ENCODE results near the gene TACR2.
A peak's percentile ranks its signal among the peaks of the same experiment; 100 is the strongest.
"Not testable (repeated sequence)": the region's sequence is repeated elsewhere in the genome, so short reads cannot be mapped to it uniquely, and the experiment has no call there.

TACR2 gene

DNA sequence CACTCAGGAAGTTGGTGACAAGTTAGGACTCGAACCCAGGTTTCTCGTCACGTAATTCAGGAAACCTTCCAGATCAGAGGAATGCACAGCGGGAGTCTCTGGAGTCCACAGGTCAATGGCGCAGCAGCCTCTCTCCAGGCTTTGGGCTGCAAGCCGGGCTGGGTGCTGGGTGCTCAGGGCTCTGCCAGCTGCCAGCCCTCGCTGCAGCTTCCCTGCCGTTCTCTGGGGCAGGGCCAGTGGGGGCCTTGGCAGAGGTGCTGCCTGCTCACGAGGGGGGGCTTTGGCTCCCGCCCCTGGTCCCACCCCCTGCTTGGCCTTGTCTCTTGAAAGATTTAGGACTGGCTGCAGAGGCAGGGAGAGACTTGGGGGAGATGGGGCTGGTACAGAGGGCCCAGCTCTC lies at the start of gene TACR2:
TACR2 (minus strand) TSS at position 224 of the 400 bp plus-strand sequence. CDS start 595 bp downstream, outside the sequence.
- DNase-seq = no peak

DNA sequence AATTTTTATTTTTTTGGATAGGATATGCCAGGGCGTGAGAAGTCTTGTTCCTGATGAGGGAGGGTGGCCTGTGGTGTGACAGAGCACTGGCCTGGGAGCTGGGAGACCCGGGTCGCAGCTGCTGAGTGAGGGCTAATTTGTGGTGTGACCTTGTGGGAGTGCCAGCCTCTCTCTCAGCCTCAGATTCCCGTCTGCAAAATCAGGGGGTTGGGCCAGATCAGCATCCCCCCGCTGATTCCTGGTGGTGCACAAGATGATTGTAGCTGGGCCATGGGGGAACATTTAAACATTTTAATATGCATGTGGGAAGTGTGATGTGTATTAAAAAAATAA lies 49.4 kb upstream of the TACR2 start:
- no peak for DNase-seq

DNA sequence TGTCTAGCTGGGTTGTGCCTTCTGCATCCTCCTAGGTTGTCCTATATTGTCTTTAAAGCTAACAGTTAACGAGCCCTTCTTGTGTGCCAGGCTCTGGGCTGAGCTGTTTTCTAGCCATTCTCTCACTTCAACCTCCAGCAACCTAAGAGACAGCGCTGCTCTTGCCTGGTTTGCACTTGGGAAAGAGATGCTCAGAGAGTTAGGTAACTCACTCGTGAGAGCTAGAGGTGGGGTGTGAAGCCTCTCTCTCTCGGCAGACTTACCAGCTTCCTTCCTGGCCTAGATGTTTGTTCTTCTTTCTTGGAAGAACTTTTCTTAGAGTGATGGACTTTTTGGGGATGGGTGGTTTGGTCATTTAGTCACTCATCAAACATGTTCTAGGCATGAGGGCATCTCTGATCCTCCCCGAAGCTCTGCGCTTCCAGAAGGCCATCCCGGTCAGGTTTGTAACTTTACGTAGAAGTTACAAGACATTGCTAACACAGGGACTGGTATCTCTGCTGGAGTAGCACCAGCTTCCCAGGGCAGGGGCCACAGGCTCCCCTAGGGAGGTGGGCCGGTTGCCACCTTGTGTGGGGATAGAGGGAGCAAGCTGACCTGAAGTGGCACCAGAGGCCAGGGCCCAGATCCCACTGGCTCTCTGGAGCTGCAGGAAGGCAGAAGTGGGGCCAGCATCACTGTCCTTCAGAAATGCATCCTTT lies 48.9 kb upstream of the TACR2 start:
- DNase-seq = no peak

DNA sequence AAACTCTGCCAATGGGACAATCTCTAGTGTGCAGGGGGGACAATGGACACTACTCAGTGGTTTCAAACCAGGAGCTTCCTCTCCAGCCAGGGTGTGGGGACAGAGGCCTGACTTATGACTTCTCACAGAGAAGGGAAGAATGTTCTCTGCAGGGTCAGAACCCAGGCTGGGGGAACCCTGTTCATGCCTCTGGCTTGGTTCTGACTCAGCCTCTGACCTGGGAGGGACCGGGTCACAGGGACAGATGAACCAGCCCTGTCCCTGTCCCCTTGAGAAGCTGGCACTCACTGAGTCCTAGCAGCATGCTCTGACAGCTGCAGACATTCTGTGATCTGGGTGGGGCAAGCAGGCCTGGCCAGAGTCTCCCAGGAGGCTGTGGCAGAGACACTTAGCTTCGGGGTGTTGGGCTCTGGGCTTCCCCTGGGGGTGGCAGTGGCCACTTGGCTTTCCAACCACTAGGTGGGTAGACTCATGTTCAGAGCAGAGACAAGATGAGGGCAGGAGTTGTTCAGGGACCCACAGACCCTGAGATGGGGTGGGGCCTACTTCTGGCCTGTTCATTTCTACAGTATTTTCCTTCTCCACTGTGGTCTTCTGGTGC lies 48.2 kb upstream of the TACR2 start:
- peak; percentile 68 for DNase-seq

DNA sequence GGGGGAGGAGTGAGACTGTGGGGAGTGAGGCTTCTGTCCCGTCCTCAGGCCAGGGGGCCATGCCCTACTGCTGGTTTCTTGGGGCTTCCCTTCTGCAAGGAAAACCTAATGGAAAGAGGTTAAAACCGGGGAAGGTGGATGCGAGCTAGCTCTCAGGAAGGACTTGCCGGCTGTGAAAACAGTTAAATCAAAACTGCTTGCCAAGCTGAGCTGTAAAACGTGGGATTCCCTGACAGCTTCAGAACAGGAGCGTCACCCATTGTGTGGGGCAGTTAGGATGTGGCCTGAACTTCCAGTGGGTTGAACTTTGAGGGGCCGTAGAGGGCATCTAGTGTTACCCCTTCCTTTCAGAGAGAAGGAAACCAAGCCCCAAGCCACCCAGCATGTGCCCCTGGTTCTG lies 47.7 kb upstream of the TACR2 start:
- DNase-seq = no peak

DNA sequence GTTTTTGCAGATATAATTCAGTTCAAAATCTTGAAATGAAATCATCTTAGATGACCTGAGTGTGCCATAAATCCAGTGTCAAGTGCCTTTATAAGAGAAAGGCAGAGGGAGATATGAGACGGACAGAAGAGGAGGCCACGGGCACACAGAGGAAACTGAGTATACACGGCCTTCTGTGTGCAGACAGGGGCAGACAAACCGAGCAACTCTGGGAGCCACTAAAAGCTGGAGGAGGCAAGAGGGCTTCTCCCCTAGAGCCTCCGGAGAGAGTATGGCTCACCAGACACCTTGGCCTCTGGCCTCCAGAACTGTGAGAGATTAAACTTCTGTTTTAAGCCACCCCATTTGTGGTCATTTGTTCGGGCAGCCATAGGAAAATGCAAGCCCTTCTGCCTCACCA lies 47.2 kb upstream of the TACR2 start:
- no peak for DNase-seq

DNA sequence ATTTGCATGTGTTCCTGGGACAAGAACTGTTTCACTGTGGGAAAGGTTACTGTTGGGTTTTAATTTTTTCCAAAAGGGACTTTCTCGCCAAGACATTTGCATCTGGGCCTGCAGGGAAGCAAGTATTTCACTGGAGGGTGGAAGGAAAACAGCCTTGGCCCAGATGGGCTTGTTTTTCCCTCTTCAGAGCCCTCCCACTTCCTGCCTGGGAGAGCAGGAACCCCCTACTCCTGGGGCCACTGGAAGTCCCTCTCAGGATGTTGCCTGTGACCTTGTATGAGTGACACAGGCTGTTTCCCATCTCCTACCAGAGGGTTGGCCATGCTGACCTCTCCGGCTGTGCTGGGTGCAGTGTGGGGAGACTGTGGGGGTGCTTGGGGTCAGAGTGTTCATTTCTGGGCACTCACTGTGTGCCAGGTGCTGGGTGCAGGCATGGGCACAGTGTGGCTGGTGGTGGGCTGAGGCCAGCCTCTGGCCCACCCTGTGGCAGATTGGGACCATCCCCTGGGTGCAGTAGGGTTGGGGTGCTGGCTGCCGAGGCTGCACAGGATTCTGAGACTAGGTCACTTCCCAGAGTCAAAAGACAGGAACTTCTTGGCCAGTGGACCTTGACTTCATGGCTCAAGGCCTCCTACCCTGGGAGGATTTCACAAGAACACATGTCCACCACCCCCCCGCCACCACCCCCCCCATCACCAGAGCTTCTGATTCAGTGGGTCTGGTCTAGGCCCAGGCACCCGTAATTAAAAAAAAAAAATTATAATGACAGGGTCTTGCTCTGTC lies 44.7 kb upstream of the TACR2 start:
- peak; percentile 75 for DNase-seq

DNA sequence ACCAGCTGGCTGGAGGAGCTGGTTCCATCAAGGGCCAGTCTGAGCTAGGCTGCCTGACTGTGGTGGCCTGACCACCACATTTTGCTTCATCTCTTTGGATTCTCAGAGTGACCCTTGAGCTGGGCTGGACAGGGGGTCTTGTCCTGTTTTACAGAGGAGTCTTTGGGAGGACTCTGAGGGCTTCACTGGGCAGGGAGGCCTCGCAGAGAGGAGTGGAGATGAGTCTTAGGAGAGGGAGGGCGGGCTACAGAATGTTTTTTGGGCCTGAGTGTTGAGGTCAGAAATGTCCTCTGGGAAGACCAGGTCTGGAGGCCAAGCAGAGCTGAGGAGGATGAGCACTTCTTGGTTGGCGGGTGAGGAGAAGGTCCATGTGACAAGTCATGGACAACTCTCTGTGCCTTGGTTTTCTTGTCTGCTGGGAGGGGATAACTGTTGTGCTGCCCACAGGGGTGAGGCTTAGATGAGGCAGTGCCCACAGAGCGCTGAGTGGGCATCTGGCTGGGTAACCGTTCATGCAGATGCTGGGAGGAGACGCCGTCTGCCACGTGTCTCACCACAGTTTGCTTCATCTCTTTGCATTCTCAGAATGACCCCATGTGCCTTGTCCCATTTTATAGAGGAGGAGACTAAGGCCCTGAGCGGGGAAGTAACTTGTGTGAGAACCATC lies 44.0 kb upstream of the TACR2 start:
- DNase-seq = no peak

DNA sequence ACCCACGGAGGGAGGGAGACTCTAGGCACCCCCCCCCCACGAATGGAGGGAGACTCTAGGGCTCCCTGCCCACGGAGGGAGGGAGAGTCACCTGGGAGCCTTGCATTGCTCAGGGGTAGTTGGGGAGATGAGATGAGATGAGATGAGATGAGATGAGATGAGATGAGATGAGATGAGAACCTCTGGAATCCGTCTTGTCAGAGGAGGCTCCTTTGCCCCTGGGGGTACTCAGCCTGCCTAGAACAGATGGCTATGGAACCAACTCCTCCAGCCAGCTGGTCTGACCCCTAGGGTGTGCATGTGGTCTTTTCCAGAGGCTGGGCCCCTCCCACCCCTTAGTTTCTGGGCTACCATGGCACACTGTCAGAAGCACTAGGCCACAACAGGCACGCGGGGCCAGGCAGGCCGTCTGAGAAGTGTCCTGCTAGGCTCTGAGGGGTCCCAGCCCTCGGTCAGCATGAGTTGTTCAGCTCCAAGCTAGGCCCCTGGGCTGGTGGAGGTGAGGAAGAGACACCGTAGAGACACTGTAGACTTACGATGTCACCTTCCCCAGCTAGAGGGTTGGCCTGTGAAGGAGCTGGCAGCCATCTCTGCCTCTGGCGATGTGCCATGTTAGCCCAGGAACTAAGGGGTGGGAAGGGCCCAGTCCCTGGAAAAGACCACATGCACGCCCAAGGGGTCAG lies 43.3 kb upstream of the TACR2 start:
- no peak for DNase-seq

DNA sequence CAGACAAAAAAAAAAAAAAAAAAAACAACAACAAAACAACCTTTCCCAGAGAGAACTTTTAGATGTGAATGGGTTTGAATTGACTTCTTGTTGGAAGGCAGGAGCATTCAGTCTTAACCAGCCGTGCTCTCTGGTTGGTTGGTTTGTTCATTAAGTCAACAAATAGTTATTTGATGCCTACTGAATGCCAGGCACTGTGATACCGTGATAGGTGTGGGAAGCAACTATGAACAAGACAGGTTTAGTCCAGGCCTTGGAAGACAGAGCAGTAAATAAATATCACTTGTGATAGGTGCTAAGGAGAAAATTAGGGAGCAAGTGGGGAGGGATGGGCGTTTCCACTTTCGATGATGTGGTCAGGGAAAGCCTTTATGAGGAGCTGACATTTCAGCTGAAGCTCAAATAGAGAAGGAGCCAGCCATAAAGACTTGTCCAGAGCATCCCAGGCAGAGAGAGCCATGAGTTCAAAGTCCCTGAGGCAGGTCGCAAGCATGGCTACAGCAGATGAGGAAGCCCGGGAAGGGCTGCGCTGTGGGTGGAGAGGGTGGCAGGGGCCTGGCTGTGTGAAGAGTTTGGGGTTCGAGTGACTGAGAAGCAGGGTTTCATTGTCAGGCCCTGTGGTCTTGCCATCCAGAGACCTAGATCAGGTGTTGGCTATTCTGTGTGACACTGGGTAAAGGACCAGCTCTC lies 42.5 kb upstream of the TACR2 start:
- DNase-seq = no peak

DNA sequence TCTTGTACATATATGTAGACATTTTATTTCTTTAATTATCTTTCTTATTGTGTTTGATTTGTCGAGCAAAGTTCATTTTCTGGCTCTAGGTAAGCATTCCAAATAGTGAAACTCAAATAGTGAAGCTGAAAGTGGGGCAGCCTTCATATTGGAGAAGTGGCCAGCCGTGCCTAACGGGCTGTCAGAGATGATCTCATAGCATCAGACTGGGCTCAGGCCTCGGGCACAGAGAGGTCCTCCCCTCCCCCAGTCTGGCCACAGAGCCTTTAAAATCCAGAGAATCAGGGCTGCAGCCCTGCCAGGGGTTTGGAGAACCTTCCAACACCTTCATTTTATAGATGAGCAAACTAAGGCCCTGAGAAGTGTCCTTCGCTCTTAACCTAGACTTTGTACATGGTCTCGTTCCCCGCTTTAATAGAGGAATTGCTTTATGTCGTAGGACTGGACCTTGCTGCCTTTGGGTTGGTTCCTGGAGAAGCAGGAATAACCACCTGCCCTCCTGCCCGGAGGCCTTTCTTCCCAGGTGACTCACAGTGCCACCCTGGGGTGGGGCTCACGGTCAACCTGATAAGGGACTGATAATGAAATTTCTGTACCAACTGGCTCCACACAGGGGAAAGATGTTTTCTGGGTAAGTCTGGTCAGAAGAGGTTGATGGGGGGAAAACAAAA lies 41.8 kb upstream of the TACR2 start:
- peak; percentile 90 for DNase-seq

DNA sequence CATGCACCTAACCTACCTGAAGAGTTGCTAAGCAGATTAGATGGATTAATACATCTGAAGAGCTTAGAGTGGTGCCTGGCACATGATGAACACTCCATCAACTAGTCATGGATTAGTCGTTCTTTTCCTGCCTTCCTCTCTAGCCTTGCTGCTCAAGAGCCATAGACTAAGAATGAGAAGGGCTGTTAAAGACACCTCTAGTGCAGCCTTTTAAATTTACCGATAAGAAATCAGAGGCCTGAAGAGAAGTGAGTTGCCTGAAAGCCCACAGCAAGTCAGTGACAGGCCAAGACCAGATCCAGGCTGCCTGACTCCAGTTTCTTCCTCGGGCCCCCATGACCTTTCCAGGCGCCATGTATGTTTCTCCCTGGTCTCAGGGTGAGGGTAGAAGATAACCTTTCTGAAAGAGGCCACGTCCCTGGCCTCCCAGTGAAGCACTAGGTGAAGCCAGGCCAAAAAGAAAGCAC lies 41.1 kb upstream of the TACR2 start:
- peak; percentile 35 for DNase-seq

DNA sequence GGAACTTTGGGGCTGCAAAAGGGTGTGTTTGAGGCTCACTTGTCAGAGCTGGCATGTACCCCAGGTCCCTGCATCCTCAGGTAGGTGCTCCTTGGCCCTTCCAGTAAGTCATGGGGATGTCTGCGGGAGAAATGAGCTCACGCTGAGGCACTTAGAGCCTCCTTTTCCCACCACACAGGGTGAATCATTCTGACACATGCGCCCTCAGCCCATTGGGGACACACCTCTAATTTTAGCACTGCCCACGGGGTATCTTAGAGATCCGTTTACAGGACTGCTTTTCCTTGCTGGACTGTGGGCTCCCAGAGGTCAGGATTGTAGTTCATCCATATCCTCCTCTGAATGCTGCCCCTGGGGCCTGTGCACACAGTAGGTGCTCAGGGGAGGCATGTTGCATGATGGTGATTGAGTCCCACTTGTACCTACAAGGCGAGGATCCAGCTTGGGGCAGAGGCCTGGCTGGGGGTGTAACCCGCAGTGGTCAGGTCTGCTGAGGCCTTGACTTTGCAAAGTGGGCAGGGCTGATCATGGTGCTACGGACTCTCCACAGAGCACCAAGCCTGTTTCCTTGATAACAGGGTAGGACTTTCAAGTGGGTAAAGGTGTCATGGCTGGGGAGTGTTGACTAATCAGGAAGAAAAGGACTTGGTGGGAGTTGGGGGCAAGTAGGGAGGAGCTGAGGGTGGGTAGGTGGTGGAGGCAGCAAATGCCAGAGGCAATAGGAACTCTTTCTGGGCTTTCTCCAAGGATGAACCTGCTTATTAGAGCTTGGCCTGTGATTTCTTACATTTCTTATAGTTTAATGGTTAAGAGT lies 40.4 kb upstream of the TACR2 start:
- peak; percentile 39 for DNase-seq

DNA sequence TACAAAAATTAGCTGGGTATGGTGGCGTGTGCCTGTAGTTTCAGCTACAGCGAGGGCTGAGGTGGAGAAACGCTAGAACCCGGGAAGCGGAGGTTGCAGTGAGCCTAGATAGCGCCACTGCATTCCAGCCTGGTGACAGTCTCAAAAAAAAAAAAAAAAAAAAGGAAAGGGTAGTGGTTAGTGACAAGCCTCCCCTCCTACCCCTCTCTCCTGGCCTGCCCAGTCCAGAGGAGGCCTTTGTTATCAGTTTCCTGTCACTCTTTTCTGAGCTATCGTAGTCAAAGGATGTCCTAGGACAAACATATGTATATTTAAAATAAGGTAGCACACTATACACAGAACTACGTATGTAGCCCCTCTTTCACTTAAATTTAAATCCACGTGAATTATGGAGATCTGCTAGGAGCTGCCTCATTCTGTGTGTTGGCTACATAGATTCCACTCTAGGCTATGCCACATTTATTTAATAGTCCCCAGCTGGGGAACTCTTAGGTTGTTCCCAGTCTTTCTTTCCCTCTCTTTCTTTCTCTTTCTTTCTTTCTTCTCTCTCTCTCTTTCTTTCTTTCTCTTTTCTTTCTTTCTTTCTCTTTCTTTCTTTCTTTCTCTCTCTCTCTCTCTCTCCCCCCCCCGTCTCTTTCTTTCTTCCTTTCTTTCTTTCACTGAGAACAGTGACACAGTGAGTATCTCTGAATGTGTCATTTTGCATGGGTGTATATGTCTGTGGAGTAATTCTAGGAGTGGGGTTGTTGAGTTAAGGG lies 38.5 kb upstream of the TACR2 start:
- DNase-seq = no peak

DNA sequence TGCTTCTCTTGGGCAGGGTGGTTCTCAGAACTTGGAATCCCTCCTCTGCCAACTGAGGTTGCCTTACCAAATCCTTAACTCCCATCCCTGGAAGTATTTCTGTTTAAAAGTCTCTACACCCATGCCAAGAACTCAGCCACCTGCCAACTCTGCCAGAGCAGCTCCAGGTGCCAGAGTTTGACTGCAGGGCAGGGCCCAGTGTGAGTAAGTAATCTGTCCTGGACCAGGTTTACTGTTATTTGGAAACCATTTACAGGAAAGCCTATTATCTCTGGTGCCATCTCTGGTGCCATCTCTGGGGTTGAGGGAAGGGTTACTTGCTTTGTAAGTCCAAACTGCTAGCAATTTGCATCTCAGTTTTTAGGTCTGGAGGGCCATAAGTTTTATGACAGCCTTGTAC lies 37.1 kb upstream of the TACR2 start:
- no peak for DNase-seq

DNA sequence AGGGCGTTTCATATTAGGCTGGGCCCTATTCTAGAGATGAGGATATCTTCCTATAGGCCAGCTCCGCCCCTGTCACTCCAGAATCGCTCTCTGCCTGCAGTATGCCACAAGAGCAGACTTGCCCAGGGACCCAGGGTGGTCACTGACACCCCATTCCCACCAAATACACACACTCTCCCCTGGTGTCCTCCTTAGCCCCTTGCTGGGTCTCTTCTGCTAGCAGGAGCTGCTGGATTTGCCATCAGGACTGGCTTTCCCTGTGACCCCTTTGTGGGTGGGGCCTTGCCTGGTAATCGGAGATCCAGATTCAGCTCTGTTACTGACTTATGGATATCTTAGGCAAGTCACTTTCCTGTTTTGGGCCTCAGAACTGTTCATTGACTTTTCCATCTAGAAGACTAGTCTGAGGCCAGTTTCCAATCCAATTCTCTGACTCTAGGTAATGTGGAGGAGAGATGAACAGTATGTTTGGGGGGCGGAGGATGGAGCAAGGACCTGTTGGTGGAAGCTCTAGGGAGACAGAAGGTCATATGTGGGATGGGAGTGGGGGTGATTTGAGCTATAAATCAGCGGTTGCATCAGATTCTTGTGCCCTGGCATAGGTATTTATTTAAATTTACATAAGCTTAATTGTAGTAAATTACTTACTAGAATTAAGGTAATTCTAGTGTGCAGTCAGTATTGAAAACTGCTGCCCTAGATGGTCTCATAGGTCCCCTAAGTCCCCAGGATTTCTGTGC lies 36.1 kb upstream of the TACR2 start:
- DNase-seq = no peak

DNA sequence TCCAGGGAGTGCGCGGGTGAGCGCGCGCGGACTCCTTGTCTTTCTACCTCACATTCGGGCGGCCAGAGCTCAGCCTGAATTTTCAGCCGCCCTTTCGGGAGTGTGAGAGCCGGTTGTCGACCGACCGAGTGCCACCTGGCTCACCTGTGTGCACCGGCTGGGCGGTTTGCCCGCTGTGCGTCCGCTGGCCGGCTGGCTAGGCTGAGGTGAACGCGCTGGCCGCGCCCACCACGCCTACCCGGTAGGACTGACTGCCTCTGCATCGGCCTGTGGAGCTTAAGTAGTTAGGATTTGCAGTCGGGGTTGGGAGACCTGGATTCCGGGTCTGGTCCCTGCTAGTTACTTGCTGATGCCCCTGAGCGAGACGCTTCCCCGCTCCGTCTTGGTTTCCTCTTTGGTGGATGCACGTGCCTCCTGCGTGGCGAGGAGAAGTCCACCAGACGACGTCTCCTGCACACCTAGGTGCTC lies 35.1 kb upstream of the TACR2 start:
- DNase-seq = no peak

DNA sequence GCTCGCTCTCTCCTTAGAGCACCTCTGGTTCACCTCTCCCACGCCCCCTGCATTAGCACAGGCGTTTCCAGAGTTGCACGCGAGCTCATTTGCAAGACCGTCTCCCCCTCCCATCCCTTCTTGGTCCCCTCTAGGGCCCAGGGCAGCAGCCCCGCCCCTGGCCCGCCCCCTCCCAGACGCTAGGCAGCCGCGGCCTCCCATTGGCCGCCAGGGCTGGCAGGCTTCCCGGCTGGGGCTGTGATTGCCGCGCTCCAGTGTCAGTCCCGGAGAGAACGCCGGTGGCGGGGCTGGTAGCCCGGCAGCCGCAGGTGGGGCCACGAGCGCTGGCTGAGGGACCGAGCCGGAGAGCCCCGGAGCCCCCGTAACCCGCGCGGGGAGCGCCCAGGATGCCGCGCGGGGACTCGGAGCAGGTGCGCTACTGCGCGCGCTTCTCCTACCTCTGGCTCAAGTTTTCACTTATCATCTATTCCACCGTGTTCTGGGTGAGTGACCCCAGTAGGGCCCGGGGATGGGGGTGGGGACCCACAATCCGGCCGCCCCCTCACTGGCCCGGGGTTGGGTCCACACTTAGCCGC lies 34.6 kb upstream of the TACR2 start, which contains the start of gene TSPAN15:
TSPAN15 (plus strand) TSS at position 257 of the 575 bp plus-strand sequence; CDS start at position 387, 130 bp downstream.
- peak; percentile 79 for DNase-seq

DNA sequence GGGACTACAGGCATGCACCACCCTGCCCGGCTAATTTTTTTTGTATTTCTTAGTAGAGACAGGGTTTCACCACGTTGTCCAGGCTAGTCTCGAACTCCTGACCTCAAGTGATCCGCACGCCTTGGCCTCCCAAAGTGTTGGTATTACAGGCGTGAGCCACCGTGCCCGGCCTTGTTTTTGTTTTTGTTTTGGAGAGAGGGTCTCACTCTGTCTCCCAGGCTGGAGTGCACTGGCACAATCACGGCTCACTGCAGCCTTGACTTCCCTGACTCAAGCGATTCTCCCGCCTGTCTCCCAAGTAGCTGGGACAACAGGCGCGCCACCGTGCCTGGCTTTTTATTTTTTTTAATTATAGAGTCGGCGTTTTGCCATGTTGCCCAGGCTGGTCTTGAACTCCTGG lies 33.7 kb upstream of the TACR2 start:
- DNase-seq = not testable (repeated sequence)

Measured in inflammatory macrophage treated with lipopolysaccharide for 4 hours (primary cell).